Inflammatory macrophage treated with lipopolysaccharide for 4 hours (primary cell): ENCODE data around the gene TMEM131.

ENCODE experiments used
- DNase-seq: peaks from one replicate; pipeline ENCODE4 v3.0.0-alpha.2; 2020

Gene TMEM131

DNA sequence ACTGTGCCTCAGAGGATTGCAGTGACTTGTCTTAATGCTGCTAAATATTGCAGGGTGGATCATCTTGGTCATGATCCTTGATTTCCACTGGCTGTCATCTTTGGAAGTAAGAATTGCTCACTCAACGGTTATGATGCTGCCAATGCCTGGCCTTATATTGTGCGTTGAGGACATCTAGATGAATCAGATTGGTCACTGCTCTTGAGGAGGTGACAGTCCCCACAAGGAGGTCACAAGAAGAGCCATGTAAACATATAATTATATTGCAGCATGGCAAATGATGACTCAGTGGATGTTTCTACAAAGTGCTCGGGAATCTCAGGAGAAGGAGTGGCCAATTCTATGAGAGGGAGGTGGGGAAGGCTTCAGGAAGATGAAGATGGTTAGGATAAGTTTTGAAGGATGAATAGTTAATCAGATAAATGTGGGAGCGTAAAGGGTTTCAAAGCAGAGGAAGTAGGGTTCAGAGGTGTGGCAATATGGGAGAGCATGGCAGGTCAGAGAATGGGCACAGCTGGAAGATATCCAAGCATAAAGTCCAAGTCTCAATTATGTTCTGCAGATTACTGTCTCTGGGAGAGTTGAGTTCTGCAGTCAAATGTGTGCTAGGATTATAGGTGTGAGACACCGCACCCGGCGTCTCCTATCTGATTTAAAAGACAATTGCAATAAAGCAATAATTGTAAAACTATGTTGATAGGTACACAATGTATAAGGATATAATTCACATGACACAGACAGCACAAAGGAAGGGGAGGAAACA is 21.3 kb upstream of the TMEM131 start:
- DNase-seq, result peak; percentile 76

GRCh38 chr2:98015671-98016070 is 19.9 kb upstream of the TMEM131 start:
- peak; percentile 56 for DNase-seq

DNA sequence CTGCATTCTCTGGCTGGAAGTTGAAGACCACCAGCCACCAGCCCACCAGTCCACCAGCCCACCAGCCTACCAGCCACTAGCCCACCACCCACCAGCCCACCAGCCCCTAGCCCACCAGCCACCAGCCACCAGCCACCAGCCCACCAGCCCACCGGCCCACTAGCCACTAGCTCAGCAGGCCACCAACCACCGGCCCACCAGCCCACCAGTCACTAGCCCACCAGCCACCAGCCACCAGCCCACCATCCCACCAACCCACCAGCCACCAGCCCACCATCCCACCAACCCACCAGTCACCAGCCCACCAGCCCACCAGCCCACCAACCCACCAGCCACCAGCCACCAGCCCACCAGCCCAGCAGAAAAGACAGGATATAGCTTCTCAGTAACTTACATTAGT is 18.6 kb upstream of the TMEM131 start:
- DNase-seq, result no peak

GRCh38 chr2:98013407-98014042 is 17.8 kb upstream of the TMEM131 start:
- DNase-seq, result peak; percentile 92

DNA sequence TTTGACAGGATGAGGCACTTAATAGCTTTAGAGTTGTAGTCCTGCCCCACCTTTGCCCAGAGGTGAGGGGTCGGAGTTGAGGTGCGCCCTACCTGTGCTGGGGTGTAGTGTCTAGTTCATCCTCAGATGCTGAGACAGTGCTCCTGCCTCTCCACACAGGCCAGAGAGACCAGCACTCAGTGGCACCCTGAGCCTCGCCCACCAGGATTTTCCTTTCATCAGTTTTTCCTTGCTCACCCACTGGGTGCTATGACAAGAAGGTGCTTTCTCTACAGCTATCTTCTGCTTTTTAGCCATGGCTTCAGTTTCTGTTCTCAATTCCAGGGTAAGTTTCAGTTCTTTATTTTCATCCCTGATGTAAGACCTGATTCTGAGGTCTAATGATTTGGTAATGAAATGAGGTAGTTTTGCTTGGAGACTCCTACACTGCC is 16.8 kb upstream of the TMEM131 start:
- peak; percentile 98 for DNase-seq

GRCh38 chr2:98009887-98010760 is 14.4 kb upstream of the TMEM131 start:
- DNase-seq, result peak; percentile 55

GRCh38 chr2:98008415-98008814 is 12.7 kb upstream of the TMEM131 start:
- no peak for DNase-seq

GRCh38 chr2:98006378-98006777 is 10.6 kb upstream of the TMEM131 start:
- no peak for DNase-seq

- DNase-seq, result no peak
Measured at GRCh38 chr2:98004613-98005012, 8.9 kb upstream of the TMEM131 start.

DNA sequence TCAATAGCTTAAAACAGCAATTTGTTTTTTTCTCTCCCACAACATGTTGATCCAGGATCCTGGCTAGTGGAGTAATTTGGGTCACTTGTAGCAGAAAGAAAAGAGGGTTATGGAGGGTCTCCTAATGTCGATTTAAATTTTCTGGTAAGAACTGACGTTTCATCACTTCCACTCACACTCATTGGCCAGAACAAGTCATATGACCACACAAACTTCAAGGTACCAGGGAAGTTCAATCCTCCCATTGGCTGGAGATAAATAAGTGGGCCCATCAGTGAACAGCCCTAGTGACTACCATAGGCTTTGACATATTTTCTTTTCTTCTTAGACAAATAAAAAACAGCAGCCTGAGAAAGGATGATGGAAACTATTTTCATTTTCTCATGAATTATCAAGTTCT is 8.3 kb upstream of the TMEM131 start:
- no peak for DNase-seq

- DNase-seq, result no peak
Measured at GRCh38 chr2:97999536-97999935, 3.8 kb upstream of the TMEM131 start.

- no peak for DNase-seq
Measured at GRCh38 chr2:97998431-97999005, 2.8 kb upstream of the TMEM131 start.

DNA sequence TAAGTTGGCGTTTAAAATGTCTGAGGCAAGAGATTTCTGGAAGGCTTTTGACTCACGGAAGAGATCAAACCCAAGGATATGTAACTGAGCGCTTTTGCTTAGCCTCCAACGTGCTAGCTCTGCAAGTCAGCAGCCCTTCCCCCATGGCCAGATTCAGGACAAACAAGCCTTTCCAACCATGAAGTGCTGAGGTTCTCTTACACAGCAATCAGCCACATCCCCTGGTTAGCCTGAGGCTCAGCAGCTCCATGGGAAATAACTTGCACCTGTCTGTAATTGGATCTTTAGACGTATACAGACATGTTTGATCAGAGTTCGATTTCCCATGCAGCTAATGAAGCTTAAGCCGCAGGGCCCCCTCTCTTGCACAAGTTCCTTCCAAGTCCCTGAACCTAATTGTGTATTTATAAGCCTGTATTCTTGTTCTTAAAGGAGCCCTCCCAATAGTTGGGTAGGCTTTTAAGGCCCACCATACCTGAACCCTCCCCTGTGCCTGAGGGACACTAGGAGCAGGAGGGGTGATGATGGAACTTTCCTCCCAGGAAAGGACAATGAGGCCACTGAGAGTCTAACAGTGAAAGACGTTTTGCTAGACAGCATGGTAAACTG is 2.1 kb upstream of the TMEM131 start:
- DNase-seq, result no peak

DNA sequence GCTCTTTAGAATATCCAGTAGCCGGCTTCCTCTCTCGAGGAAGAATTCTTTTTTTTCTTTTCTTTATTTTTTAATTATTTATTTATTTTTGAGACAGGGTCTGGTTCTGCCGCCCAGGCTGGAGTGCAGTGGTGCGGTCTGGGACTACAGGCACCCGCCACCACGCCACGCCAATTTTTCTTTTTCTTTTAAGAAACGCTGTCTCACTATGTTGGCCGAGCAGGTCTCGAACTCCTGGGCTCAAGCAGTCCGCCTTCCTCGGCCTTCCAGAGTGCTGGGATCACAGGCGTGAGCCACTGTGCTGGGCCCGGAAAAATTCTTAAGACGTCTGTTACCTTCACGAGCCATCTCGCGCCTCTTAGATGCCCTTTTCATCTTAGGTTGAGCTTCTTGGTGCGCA is 931 bp upstream of the TMEM131 start:
- no peak for DNase-seq

- peak; percentile 66 for DNase-seq
Measured at GRCh38 chr2:97995026-97995733, 568 bp downstream of the TMEM131 start.

- DNase-seq, result peak; percentile 41
Measured at GRCh38 chr2:97994476-97994875, 1.3 kb downstream of the TMEM131 start.

DNA sequence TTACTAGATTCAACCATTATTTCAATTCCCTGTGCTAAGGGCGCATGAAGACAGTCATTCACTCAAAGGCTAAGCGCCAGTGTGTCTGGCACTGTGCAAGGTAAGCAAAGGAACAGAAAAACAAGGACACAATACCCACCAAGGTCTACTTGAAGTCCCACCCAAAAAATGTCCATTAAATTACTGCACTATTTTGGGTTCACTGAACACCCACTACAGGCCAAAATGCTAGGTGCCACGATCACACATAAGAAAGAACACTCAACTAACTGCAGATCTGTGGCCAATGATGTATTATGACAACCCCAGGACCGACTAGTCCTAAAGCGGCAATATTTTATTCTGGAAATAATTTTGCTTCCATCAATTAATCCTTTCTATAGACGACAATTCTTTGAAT is 1.8 kb downstream of the TMEM131 start:
- no peak for DNase-seq

DNA sequence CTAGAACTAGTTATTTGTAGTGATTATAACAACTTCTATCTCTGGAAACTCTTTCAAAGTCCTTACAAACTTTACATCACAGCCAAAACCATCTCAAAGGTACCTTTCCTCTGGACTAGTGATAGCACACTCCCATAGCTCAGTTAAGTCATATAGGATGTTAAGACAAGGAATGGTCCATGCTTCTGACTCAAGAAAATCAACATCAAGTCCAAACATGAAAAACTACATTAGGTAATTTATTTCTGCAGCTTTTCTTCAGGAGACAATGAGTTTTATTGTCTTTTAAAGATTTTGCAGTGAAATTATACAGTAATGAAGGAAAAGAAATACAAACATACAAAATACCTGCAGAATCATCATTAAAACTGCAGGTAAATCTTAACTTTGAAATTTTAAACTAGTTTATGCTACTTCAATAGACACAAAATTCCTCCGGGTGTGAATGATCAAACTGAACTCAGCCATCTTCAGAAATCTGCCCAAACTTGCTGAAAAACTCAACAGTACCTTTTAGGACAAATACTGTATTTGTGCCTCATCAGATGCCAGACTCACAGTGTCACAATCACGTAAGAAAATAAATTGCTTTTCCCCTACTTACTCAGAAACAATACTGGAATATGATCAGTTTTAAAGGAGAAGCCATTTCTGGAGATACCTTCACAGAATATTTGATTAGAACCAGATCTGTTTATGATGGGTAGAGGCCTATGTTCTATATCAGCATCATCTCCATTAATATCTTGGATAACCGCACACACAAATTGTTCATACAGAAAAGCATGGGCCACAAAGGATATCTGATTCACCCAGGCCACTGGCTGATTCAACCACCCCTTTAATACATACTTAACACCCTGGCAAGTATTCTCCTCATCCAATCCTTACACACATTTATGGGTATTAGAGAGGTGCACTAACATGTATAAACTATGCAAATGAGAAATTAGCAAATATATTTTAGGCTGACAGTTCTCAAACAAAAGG is 2.6 kb downstream of the TMEM131 start:
- DNase-seq, result no peak

GRCh38 chr2:97991081-97991856 is 4.5 kb downstream of the TMEM131 start:
- peak; percentile 27 for DNase-seq

DNA sequence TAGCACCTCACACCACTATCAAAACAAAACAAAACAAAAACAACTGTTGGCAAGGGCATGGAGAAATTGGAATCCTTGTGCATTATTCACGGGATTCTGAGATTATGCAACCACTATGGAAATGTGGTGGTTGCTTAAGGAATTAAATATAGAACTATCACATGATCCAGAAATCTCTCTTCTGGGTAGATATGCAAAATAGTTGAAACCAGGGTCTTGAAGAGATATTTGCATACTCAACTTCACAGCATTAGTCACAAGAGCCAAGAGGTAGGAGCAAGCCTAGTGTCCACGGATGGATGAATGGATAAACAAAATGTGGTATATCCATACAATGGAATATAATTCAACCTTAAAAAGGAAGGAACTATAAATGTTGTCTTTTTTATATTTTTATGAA is 7.0 kb downstream of the TMEM131 start:
- DNase-seq, result peak; percentile 71
